HepG2 (cell line): ENCODE results near the gene ZNF593OS. TPM values are rescaled to one million over a fixed set of nuclear protein-coding genes. Genes with fewer than 3 reads are reported as not detected.
A peak's percentile ranks its signal among the peaks of the same experiment; 100 is the strongest.

ENCODE experiments used
- ATF3 ChIP-seq: sonication (generic); formaldehyde crosslinking; IDR thresholded peaks from 2 replicates; pipeline ENCODE4 v1.4.0; 2020; ENCODE audit warnings: missing genetic modification reagents
- CC2D1A ChIP-seq: sonication (generic); formaldehyde crosslinking; IDR thresholded peaks from 2 replicates; pipeline ENCODE4 v1.8.1; 2023; ENCODE audit warnings: mild to moderate bottlenecking, missing genetic modification reagents
- CEBPB ChIP-seq: IDR thresholded peaks from 2 replicates; pipeline ENCODE4 v1.6.1; 2011; ENCODE audit warnings: low read depth, low read length, improper control_type of control experiment, borderline replicate concordance
- ETV5 ChIP-seq: IDR thresholded peaks from 2 replicates; pipeline ENCODE4 v1.6.1; 2018; ENCODE audit warnings: missing biosample characterization, missing genetic modification reagents, inconsistent platforms, borderline replicate concordance
- GABPA ChIP-seq, 2 experiments: IDR thresholded peaks; 2 replicates each; pipeline ENCODE4 v1.6.1; 2011 to 2016; ENCODE audit warnings: low read depth in 2 of 2, low read length in 1 of 2, missing biosample characterization in 1 of 2, missing genetic modification characterization in 1 of 2
- GPN1 ChIP-seq: sonication (generic); formaldehyde crosslinking; IDR thresholded peaks from 2 replicates; pipeline ENCODE4 v1.5.1; 2020; ENCODE audit warnings: missing genetic modification reagents, borderline replicate concordance
- HMG20A ChIP-seq: IDR thresholded peaks from 2 replicates; pipeline ENCODE4 v1.6.1; 2016; ENCODE audit warnings: borderline replicate concordance
- KAT2B ChIP-seq: fragments of 150-350 bp; IDR thresholded peaks from 2 replicates; pipeline ENCODE4 v1.6.1; 2014; ENCODE audit warnings: low read depth, low read length, borderline replicate concordance
- KDM2A ChIP-seq: sonication (generic); formaldehyde crosslinking; IDR thresholded peaks from 2 replicates; pipeline ENCODE4 v1.4.0; 2020; ENCODE audit warnings: low read depth, missing genetic modification reagents, borderline replicate concordance
- KLF16 ChIP-seq, 2 experiments: sonication (generic) in 1 of 2; formaldehyde crosslinking in 1 of 2; IDR thresholded peaks; 2 replicates each; pipeline versions ENCODE4 v1.6.1 to v1.8.0; 2016 to 2023; ENCODE audit warnings: missing genetic modification reagents in 2 of 2, missing compliant biosample characterization in 1 of 2
- KLF6 ChIP-seq: IDR thresholded peaks from 2 replicates; pipeline ENCODE4 v1.8.0; 2016; ENCODE audit warnings: missing biosample characterization, missing genetic modification reagents
- MTF2 ChIP-seq: sonication (generic); formaldehyde crosslinking; IDR thresholded peaks from 2 replicates; pipeline ENCODE4 v1.5.0; 2020; ENCODE audit warnings: missing genetic modification reagents, borderline replicate concordance
- MXI1 ChIP-seq: IDR thresholded peaks from 3 replicates; pipeline ENCODE4 v1.6.1; 2012; ENCODE audit warnings: low read depth, low read length, inconsistent platforms, borderline replicate concordance
- NR0B2 ChIP-seq: sonication (generic); formaldehyde crosslinking; IDR thresholded peaks from 2 replicates; pipeline ENCODE4 v1.4.0; 2020; ENCODE audit warnings: mild to moderate bottlenecking, missing genetic modification reagents
- PLSCR1 ChIP-seq: sonication (generic); formaldehyde crosslinking; IDR thresholded peaks from 2 replicates; pipeline ENCODE4 v1.5.0; 2020; ENCODE audit warnings: missing genetic modification reagents, mild to moderate bottlenecking, borderline replicate concordance
- TRIM24 ChIP-seq: sonication (generic); formaldehyde crosslinking; IDR thresholded peaks from 2 replicates; pipeline ENCODE4 v1.8.0; 2022; ENCODE audit warnings: mild to moderate bottlenecking, missing genetic modification reagents
- ZBTB2 ChIP-seq: sonication (generic); formaldehyde crosslinking; IDR thresholded peaks from 2 replicates; pipeline ENCODE4 v1.8.0; 2022; ENCODE audit warnings: low read depth, missing genetic modification reagents
- ZMYM2 ChIP-seq: sonication (generic); formaldehyde crosslinking; IDR thresholded peaks from 2 replicates; pipeline ENCODE4 v1.8.0; 2022; ENCODE audit warnings: mild to moderate bottlenecking, missing genetic modification reagents
- ZNF18 ChIP-seq: sonication (generic); formaldehyde crosslinking; IDR thresholded peaks from 2 replicates; pipeline ENCODE4 v1.8.0; 2022; ENCODE audit warnings: mild to moderate bottlenecking, missing genetic modification reagents; ENCODE audit not compliant: insufficient replicate concordance
- ZNF589 ChIP-seq: sonication (generic); formaldehyde crosslinking; conservative IDR thresholded peaks from 2 replicates; pipeline ENCODE4 v1.8.0; 2022; ENCODE audit warnings: mild to moderate bottlenecking, moderate library complexity, missing genetic modification reagents
- ZNF614 ChIP-seq: IDR thresholded peaks from 2 replicates; pipeline ENCODE4 v1.6.1; 2018; ENCODE audit warnings: missing biosample characterization, missing genetic modification reagents, inconsistent platforms, borderline replicate concordance
- ZNF713 ChIP-seq: sonication (generic); formaldehyde crosslinking; IDR thresholded peaks from 2 replicates; pipeline ENCODE4 v1.4.0; 2020; ENCODE audit warnings: mild to moderate bottlenecking, missing genetic modification reagents
- polyA plus RNA-seq, 8 experiments: library from polyadenylated mRNA; depleted of rRNA in 3 of 8; stranded (reverse) in 7 of 8; unstranded in 1 of 8; fragments of >200 nt; fragmentation: Illumina TruSeq in 4 of 8; extraction: Trizol in 4 of 8; gene quantifications; 2 replicates each; pipeline versions ENCODE4 v1.2.1 to v1.2.3, GENCODE V29; 2011 to 2016; ENCODE audit warnings: low read depth in 4 of 8, missing spikeins in 1 of 8, mixed read lengths in 1 of 8; ENCODE audit not compliant: insufficient read depth in 1 of 8
- total RNA-seq, 5 experiments: library from RNA; depleted of rRNA; stranded (reverse); fragments of >200 nt; fragmentation: Illumina TruSeq; extraction: Trizol; gene quantifications; 2 replicates each; pipeline ENCODE4 v1.2.3, GENCODE V29; 2016; ENCODE audit warnings: low read depth in 1 of 5

Gene ZNF593OS
- total and polyA plus RNA-seq, 2 of the 13 experiments (the other 11 are each of a cell fraction or from before 2014, with no cell fraction given) = not detected

GRCh38 chr1:26169669-26170471 lies 1.8 kb downstream of the ZNF593OS start, which contains the start of gene ZNF593 (continued):
- TF ChIP-seq PLSCR1 (CRISPR knock-in tag) (no peak), CEBPB (no peak), ZNF713 (CRISPR knock-in tag) (no peak), ZMYM2 (CRISPR knock-in tag) (peak; percentile 67), ZBTB2 (CRISPR knock-in tag) (peak; percentile 53; the same call in 1 of the 2 replicates), MTF2 (CRISPR knock-in tag) (peak; percentile 94), NR0B2 (CRISPR knock-in tag) (peak; percentile 99), ZNF614 (peak; percentile 59; the same call in 1 of the 2 replicates), MXI1 (peak; percentile 99; the same call in 2 of the 3 replicates), GPN1 (CRISPR knock-in tag) (no peak), KLF6 (CRISPR knock-in tag) (no peak; the same call in 1 of the 2 replicates), KAT2B (no peak), ZNF589 (CRISPR knock-in tag) (peak; percentile 93), HMG20A (no peak), CC2D1A (CRISPR knock-in tag) (no peak), KLF16 (CRISPR knock-in tag; IDR thresholded peaks at IDR 0.05) (peak in 1 of 2 experiments; percentile 88; a peak in 2 of 4 replicates), TRIM24 (CRISPR knock-in tag) (no peak), ETV5 (CRISPR knock-in tag) (peak; percentile 91), ZNF18 (CRISPR knock-in tag) (peak; percentile 78), GABPA (IDR thresholded peaks at IDR 0.05; ENCODE audit: low read depth, low read length) (no peak), GABPA (CRISPR knock-in tag; IDR thresholded peaks at IDR 0.05; ENCODE audit: low read depth) (peak; percentile 86), KDM2A (CRISPR knock-in tag) (peak; percentile 93), ATF3 (CRISPR knock-in tag) (peak; percentile 96)
